HG02970 (cell line): Measurements from ENCODE around the gene MMAA.
"Not testable (repeated sequence)": the region's sequence is repeated elsewhere in the genome, so short reads cannot be mapped to it uniquely, and the experiment has no call there.

ENCODE experiments used
- ATAC-seq: cut with Tn5 transposase; IDR thresholded peaks from one replicate; pipeline ENCODE4 v1.9.1; 2021; ENCODE audit warnings: mild to moderate bottlenecking, moderate library complexity, moderate number of reproducible peaks; ENCODE audit not compliant: unreplicated experiment, low FRiP score

MMAA gene

GRCh38 chr4:145626623-145626982 lies 7.4 kb downstream of the MMAA start:
- ATAC-seq: no peak

DNA sequence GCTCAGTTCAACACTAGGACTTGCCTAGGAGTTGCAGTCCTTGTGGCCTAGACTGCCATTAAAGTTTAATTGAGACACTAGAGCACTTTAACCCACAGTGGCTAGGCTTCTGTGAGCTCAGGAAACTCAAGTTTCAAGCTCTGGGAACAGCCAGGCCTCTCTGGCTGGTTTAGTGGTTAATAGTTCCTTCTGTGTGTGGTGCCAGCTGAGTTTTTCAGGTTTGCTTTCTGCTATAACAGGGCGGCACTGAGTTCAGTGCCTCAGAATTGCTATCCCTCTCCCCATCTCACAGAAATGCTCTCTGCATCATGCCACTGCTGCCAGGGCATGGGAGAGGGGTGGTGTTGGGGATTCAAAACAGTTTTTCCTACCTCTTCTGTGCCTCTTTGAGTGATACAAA lies 15.9 kb downstream of the MMAA start:
- ATAC-seq: no peak

GRCh38 chr4:145635630-145636029 lies 16.4 kb downstream of the MMAA start:
- ATAC-seq: no peak

DNA sequence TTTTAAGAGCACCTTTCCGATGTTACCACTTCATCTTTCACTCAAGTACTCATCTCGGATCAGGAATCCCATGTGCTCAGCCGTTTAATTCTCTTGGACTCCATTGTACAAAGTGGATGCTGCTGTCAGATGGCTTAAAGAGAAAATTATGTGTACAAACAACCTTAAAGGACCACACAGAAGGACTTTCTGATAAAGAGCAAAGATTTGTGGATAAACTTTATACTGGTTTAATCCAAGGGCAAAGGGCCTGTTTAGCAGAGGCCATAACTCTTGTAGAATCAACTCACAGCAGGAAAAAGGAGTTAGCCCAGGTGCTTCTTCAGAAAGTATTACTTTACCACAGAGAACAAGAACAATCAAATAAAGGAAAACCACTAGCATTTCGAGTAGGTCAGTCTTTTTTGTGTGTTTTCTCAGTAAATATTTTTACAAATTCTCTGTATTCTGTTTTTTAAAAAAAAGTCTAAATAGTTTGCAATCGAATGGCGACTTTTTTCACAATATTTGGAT lies 20.1 kb downstream of the MMAA start:
- ATAC-seq: no peak

DNA sequence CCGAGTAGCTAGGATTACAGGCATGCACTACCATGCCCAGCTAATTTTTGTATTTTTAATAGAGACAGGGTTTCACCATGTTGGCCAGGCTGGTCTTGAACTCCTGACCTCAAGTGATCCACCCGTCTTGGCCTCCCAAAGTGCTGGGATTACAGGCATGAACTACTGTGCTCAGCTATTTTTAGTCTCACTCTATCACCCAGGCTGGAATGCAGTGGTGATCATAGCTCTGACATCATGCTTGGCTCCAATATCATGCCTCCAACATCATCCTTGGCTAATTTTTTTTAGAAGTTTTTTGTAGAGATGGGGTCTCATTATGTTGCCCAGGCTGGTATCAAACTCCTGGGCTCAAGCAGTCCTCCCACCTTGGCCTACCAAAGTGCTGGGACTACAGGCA lies 21.1 kb downstream of the MMAA start:
- not testable (repeated sequence) for ATAC-seq

DNA sequence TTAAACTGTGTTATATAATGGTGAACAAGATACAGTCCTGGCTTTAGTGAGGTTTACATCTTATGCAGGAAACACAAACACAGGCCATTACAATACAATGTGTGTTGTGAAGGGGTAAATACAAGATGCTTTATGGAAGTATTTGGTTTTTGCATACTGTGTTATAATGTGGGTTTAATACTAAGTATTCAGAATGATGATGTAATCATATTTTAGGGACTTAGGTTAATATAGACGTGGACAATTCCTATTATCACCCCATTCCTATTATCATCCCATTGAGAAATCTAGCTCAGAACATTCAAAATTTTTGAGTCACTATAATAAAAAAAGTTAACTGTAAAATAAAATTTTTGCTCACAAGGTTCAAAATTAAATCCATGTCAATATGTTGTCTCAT lies 24.1 kb downstream of the MMAA start:
- ATAC-seq: no peak

GRCh38 chr4:145644699-145645098 lies 25.5 kb downstream of the MMAA start:
- no peak for ATAC-seq

GRCh38 chr4:145656156-145656555 lies 37.0 kb downstream of the MMAA start:
- no peak for ATAC-seq

DNA sequence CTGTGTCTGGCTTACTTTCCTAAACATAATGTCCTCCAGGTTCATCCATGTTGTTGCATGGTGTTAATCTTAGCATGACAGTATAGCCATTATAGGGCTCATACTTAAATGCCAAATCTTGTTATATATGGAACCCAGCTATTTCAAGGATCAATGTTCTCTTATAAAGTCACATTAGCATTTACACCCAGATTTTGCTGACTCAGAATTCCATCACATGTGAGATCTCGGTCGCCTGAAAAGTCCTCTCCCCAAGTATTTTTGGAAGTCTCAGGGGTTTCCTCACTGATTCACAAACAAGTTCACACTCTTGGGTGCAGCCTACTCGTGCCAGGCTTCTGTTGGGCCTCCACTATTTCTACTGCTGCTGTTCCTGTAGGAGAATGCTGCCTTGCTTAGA lies 40.9 kb downstream of the MMAA start:
- no peak for ATAC-seq

DNA sequence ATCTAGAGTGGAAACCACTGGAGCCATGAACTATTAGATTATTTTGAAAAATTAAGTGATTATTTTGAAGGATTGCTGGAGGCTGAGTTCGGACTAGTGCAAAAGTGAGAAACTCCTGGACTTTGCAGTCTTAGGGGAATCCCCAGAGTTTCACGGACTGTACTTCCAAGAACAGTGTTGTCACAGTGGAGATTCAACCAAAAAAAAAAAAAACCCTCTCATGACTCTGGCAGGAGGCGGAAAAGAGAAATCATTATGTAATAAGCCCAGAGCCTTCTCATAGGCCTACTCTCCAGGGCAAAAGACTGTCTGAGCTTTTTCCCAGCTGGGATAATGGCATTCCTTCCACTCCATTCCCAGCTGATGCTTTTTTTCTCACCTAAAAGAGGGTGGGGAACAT lies 44.0 kb downstream of the MMAA start:
- no peak for ATAC-seq

- ATAC-seq: no peak
These were observed 46.6 kb downstream of the MMAA start for GRCh38 chr4:145665773-145666172.

DNA sequence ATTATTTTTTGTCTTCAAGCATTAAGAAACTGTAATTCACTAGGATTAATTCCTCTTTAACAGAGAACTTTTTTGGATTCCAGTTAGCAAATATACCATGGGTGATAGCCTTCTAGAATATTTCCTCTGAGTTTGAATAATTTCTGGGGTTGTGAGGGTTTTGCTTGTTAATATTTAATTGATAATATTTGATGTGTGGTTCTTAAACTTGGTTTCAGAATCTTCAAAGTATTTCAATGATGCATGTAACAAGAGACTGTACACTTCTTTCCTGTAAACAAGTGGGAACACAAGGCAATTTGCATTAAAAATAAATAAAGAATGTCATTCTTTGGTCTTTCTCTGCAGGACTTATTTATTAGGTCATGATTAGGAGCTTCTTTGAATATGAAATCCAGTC lies 51.2 kb downstream of the MMAA start:
- ATAC-seq: no peak

- no peak for ATAC-seq
These were observed 60.3 kb downstream of the MMAA start for GRCh38 chr4:145679520-145679919.

DNA sequence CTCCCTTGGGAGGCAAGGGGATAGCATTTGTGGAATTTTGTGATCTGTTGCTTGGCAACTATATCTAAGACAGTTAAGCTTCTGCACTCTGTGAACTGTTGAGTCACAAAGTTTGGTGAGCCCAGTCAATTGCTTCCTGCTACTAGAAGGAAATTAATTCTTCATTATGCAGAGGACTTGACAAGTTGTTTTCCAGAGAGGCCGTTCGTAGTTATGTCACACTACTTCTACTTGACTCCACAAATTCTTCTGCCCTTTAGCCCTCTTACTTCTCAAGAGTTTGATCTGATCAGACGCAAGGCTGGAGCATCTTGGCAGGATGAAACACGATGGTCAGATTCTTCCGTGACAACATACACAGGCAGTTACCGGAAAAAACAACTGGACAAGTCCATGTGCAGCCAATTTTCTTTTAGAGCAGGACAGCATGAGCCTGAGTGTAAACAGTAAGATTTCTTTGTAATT lies 60.8 kb downstream of the MMAA start, which contains the start of gene C4orf51:
Gene C4orf51, plus strand, starts transcription at position 156 of the 465 bp plus-strand sequence. Its CDS starts 58 bp downstream, at position 214.
- ATAC-seq: no peak

DNA sequence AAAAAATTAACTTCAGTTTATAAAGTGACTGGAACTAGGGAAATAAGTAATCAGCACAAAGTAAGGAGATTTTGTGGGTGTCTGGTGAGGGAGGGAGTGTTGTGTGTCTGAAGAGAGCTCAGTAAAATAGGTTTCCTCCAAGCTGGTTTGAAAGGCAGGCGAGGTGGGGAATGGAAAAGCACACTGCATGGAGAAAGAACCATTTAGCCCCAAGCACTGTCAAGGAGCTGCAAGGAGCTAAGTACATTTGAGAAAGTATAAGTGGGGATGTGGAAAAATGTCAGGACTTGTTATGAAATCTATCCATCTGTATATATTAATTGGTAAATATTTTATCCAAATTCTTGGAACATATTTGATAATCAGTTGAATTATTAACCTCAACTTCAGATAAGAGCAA lies 61.7 kb downstream of the MMAA start:
- ATAC-seq: no peak

DNA sequence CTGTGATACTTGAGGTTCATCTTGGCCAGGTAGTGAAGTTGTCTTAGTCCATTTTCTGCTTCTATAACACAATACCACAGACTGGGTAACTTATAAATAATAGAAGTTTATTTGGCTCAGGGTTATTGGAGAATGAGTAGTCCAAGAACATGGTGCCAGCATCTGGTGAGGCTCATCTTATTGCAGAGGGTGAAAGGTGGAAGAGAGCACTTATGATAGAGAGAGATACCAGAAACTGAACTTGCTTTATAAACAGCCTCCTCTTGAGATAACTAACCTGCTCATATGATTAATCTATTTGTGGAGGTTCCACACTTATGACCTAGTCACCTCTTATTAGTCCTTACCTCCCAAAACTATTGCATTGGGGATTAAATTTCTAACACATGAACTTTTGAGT lies 62.3 kb downstream of the MMAA start:
- no peak for ATAC-seq

- no peak for ATAC-seq
These were observed 62.8 kb downstream of the MMAA start for GRCh38 chr4:145681956-145682355.

GRCh38 chr4:145686991-145687390 lies 67.8 kb downstream of the MMAA start:
- ATAC-seq: no peak

DNA sequence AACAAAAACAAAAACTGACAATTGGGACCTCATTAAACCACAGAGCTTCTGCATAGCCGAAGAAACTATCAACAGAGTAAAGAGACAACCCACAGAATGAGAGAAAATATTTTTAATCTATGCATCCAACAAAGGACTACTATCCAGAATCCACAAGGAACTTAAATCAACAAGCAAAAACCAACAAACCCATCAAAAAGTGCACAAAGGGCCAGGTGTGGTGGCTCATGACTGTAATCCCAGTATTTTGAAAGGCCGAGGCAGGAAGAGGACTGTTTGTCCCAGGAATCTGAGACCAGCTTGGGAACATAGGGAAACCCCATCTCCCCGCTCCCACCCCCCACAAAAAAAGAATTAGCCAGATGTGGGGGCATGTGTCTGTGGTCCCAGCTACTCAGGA lies 71.4 kb downstream of the MMAA start:
- no peak for ATAC-seq

DNA sequence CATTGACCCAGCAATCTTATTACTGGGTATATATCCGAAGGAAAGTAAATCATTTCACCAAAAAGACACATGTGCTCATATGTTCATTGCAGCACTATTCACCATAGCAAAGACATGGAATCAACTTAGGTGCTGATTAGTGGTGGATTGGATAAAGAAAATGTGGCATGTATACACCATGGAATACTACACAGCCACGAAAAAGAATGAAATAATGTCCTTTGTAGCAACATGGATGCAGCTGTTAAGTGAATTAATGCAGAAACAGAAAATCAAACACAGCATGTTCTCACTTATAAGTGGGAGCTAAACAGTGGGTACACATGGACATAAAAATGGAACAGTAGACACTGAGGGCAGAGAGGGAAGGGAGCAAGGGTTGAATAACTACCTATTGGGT lies 72.2 kb downstream of the MMAA start:
- not testable (repeated sequence) for ATAC-seq

DNA sequence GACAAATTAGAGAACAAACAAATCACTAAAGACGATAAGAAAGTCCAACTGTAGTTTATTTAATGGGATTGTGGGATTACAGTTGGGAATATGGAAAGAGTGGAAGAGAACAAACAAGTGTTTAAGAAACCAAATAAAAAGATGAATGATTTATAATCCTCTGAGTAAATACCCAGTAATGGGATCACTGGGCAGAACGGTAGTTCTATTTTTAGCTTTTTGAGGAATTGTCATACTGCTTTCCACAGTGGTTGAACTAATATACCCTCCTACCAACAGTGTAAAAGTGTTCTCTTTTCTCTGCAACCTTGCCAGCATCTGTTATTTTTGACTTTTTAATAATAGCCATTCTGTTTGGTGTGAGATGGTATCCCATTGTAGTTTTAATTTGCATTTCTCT lies 75.7 kb downstream of the MMAA start:
- ATAC-seq: no peak

DNA sequence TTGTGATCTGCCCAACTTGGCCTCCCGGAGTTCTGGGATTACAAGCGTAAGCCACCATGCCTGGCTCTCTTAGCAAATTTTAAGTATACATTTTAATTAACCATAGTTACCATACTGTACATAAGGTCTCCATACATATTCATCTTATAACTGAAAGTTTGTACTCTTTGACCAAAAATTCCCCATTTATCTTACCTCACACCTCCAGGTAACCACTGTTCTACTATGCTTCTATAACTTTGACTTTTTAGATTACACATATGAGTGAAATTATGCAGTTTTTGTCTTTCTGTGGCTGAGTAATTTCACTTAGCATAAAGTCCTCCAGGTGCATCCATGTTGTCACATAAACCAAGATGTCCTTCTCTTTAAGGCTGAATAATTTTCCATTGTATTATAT lies 78.1 kb downstream of the MMAA start:
- ATAC-seq: no peak

DNA sequence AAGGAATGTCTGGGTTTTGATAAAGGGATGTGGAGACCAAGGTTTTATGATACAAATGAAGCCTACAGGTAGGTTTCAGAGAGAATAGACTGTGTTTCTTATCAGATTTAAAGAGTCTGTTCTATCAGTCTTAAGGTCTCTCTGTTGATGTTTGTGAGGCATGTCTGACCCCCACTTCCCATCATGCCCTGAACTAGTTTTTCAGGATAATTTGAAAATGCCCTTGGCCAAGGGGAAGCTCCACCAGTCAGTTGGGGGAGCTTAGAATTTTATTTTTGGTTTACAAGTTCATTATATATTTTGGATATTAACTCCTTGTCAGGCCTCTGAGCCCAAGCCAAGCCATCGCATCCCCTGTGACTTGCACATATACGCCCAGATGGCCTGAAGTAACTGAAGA lies 79.3 kb downstream of the MMAA start:
- ATAC-seq: no peak
